Activated CD8-positive, alpha-beta memory T cell treated with anti-CD3 and anti-CD28 coated beads, Interleukin-2, amount 10 ng/mL, durations not matched to agents 7 days and 5 days (primary cell): ENCODE measurements around the gene ARID3A. TPM values are rescaled to one million over a fixed set of nuclear protein-coding genes. Genes with fewer than 3 reads are reported as not detected.
"Not testable (repeated sequence)": the region's sequence is repeated elsewhere in the genome, so short reads cannot be mapped to it uniquely, and the experiment has no call there.

Experiments
- ATAC-seq: fragments of 150-1000 bp; cut with Tn5 transposase; one replicate; pipeline ENCODE4 v1.10.0; 2021; ENCODE audit warnings: moderate library complexity
- CTCF ChIA-PET: fragments of 350-600 bp; sonication (Branson Sonifier 250); formaldehyde crosslinking; loops from one replicate; lab custom pipeline; 2021; ENCODE audit warnings: antibody characterized with exemption; lab: Charles Lee
- DNase-seq: peaks from one replicate; pipeline ENCODE4 v3.0.0-alpha.2; 2020
- H3K27ac Mint-ChIP-seq: one replicate; pipeline ENCODE4 v1.8.0; 2021; ENCODE audit warnings: mild to moderate bottlenecking, mixed read lengths
- H3K27me3 Mint-ChIP-seq: one replicate; pipeline ENCODE4 v1.8.0; 2021; ENCODE audit warnings: mixed read lengths
- H3K36me3 Mint-ChIP-seq: one replicate; pipeline ENCODE4 v1.8.0; 2021; ENCODE audit warnings: mild to moderate bottlenecking, mixed read lengths
- H3K4me1 Mint-ChIP-seq: one replicate; pipeline ENCODE4 v1.8.0; 2021; ENCODE audit warnings: mixed read lengths
- H3K4me3 Mint-ChIP-seq: one replicate; pipeline ENCODE4 v1.8.0; 2021; ENCODE audit warnings: mild to moderate bottlenecking, moderate library complexity, mixed read lengths
- H3K9me3 Mint-ChIP-seq: one replicate; pipeline ENCODE4 v1.8.0; 2022; ENCODE audit warnings: low read depth, mixed read lengths
- total RNA-seq, 2 experiments: library from RNA; stranded (reverse); gene quantifications; one replicate each; pipeline ENCODE4 v1.2.3, GENCODE V29; 2021

Gene ARID3A
- total RNA-seq, 2 experiments from 2014 or later = 30.6 to 35.9 TPM

- no peaks in the 10 kb centered on the region for H3K9me3 Mint-ChIP-seq
- H3K36me3 Mint-ChIP-seq = peaks cover 13% of the 10 kb centered on the region
- H3K27ac Mint-ChIP-seq = no peak overlapping the region
- no peak for ATAC-seq
- CTCF ChIA-PET = no interaction called here
- H3K4me1 Mint-ChIP-seq = peaks cover 19% of the 10 kb centered on the region
- no peaks in the 10 kb centered on the region for H3K27me3 Mint-ChIP-seq
- no peak overlapping the region for H3K4me3 Mint-ChIP-seq
- DNase-seq = no peak
These were observed 40.2 kb upstream of the ARID3A start for GRCh38 chr19:885536-886224.

GRCh38 chr19:887072-887471 lies 38.8 kb upstream of the ARID3A start:
- Mint-ChIP-seq H3K27me3 (no peaks in the 10 kb centered on the region), H3K4me1 (peaks cover 23% of the 10 kb centered on the region), H3K27ac (peak overlapping the region; percentile 88), H3K4me3 (no peak overlapping the region), H3K36me3 (peaks cover 8% of the 10 kb centered on the region), H3K9me3 (no peaks in the 10 kb centered on the region)
- DNase-seq (no peak), ATAC-seq (no peak)
- CTCF ChIA-PET = no interaction called here

- CTCF ChIA-PET = no interaction called here
- Mint-ChIP-seq H3K27me3 (no peaks in the 10 kb centered on the region), H3K9me3 (no peaks in the 10 kb centered on the region), H3K27ac (peak overlapping the region; percentile 88), H3K36me3 (peaks cover 7% of the 10 kb centered on the region), H3K4me1 (peaks cover 24% of the 10 kb centered on the region), H3K4me3 (no peak overlapping the region)
- ATAC-seq (no peak), DNase-seq (no peak)
These were observed 38.2 kb upstream of the ARID3A start for GRCh38 chr19:887599-887998.

- peak; percentile 83 for DNase-seq
- CTCF ChIA-PET = interaction anchor here (0.9 to 1.0 kb wide), 2 partner anchors 17 to 25 kb away, joined by 3 to 4 read pairs; no protein-coding TSS in a partner anchor
- Mint-ChIP-seq H3K27me3 (no peaks in the 10 kb centered on the region), H3K36me3 (peaks cover 7% of the 10 kb centered on the region), H3K4me3 (peak overlapping the region; percentile 47), H3K4me1 (peaks cover 28% of the 10 kb centered on the region), H3K27ac (peak overlapping the region; percentile 88), H3K9me3 (no peaks in the 10 kb centered on the region)
- ATAC-seq = peak; percentile 50
These were observed 37.1 kb upstream of the ARID3A start for GRCh38 chr19:888581-889385.

- Mint-ChIP-seq H3K4me1 (peaks cover 28% of the 10 kb centered on the region), H3K27me3 (no peaks in the 10 kb centered on the region), H3K36me3 (peaks cover 7% of the 10 kb centered on the region), H3K9me3 (no peaks in the 10 kb centered on the region), H3K4me3 (no peak overlapping the region), H3K27ac (peak overlapping the region; percentile 88)
- ATAC-seq = no peak
- DNase-seq = no peak
- CTCF ChIA-PET = no interaction called here
These were observed 36.1 kb upstream of the ARID3A start for GRCh38 chr19:889662-890295.

GRCh38 chr19:890831-891230 lies 35.0 kb upstream of the ARID3A start:
- DNase-seq = no peak
- ATAC-seq = no peak
- no peaks in the 10 kb centered on the region for H3K9me3 Mint-ChIP-seq
- CTCF ChIA-PET = no interaction called here
- H3K4me1 Mint-ChIP-seq = peaks cover 28% of the 10 kb centered on the region
- H3K27me3 Mint-ChIP-seq = no peaks in the 10 kb centered on the region
- H3K36me3 Mint-ChIP-seq = peaks cover 7% of the 10 kb centered on the region
- peak overlapping the region; percentile 42 for H3K4me3 Mint-ChIP-seq
- H3K27ac Mint-ChIP-seq = peak overlapping the region; percentile 15

GRCh38 chr19:891421-892200 lies 34.2 kb upstream of the ARID3A start:
- H3K4me1 Mint-ChIP-seq = peaks cover 26% of the 10 kb centered on the region
- H3K9me3 Mint-ChIP-seq, ATAC-seq, DNase-seq, H3K36me3 Mint-ChIP-seq, H3K27me3 Mint-ChIP-seq: not testable (repeated sequence)
- peak overlapping the region; percentile 75 for H3K4me3 Mint-ChIP-seq
- H3K27ac Mint-ChIP-seq = peak overlapping the region; percentile 15
- CTCF ChIA-PET = interaction anchor here (2.0 to 2.1 kb wide), 2 partner anchors 17 to 28 kb away, joined by 11 to 24 read pairs; no protein-coding TSS in a partner anchor

- DNase-seq = no peak
- Mint-ChIP-seq H3K27ac (peak overlapping the region; percentile 82), H3K4me3 (peak overlapping the region; percentile 75), H3K4me1 (peaks cover 23% of the 10 kb centered on the region), H3K36me3 (peaks cover 11% of the 10 kb centered on the region), H3K27me3 (no peaks in the 10 kb centered on the region), H3K9me3 (no peaks in the 10 kb centered on the region)
- ATAC-seq = no peak
- CTCF ChIA-PET = interaction anchor here (0.6 to 2.1 kb wide), 10 partner anchors 12 to 109 kb away, joined by 3 to 24 read pairs (median 4); no protein-coding TSS in a partner anchor
These were observed 33.5 kb upstream of the ARID3A start for GRCh38 chr19:892243-892893.

- DNase-seq (peak; percentile 94), ATAC-seq (peak; percentile 90)
- peak within 1 kb of the TSS; percentile 75 for H3K4me3 Mint-ChIP-seq
- H3K27ac Mint-ChIP-seq = peak within 1 kb of the TSS; percentile 98
- CTCF ChIA-PET = interaction anchor here (0.6 to 2.1 kb wide), 11 partner anchors 9 to 108 kb away, joined by 3 to 24 read pairs (median 4); no protein-coding TSS in a partner anchor
- peaks cover 19% of the 10 kb centered on the region for H3K4me1 Mint-ChIP-seq
- H3K9me3 Mint-ChIP-seq = no peaks in the 10 kb centered on the region
- H3K36me3 Mint-ChIP-seq = peaks cover 9% of the 10 kb centered on the region
- H3K27me3 Mint-ChIP-seq = no peaks in the 10 kb centered on the region
These were observed 32.7 kb upstream of the ARID3A start, which contains the start of the genes MED16 and RNU6-9 for GRCh38 chr19:892894-893689. Gene MED16, minus strand, starts transcription at chr19:893187. Its CDS starts 2,056 bp downstream, at chr19:891131. Gene RNU6-9, plus strand, starts transcription at chr19:893484.

GRCh38 chr19:896434-896833 lies 29.4 kb upstream of the ARID3A start:
- Mint-ChIP-seq H3K4me1 (peaks cover 10% of the 10 kb centered on the region), H3K27me3 (no peaks in the 10 kb centered on the region), H3K36me3 (peaks cover 7% of the 10 kb centered on the region), H3K27ac (no peak overlapping the region), H3K9me3 (no peaks in the 10 kb centered on the region), H3K4me3 (no peak overlapping the region)
- ATAC-seq (no peak), DNase-seq (no peak)
- CTCF ChIA-PET = interaction anchor here (1.6 to 2.0 kb wide), 3 partner anchors 11 to 33 kb away, joined by 4 to 6 read pairs (median 5); no protein-coding TSS in a partner anchor

- Mint-ChIP-seq H3K4me1 (peaks cover 10% of the 10 kb centered on the region), H3K9me3 (no peaks in the 10 kb centered on the region)
- CTCF ChIA-PET = interaction anchor here (1.6 to 2.0 kb wide), 3 partner anchors 10 to 33 kb away, joined by 4 to 6 read pairs (median 5); no protein-coding TSS in a partner anchor
These were observed 28.8 kb upstream of the ARID3A start for GRCh38 chr19:896999-897398.

More at GRCh38 chr19:896999-897398, 28.8 kb upstream of the ARID3A start:
- no peak for DNase-seq
- H3K27me3 Mint-ChIP-seq = no peaks in the 10 kb centered on the region
- H3K4me3 Mint-ChIP-seq = no peak overlapping the region
- peaks cover 8% of the 10 kb centered on the region for H3K36me3 Mint-ChIP-seq
- ATAC-seq = no peak
- H3K27ac Mint-ChIP-seq = no peak overlapping the region
